AG10803 (cell line): ENCODE results near the gene F3.

ENCODE experiments used
- DNase-seq: peaks from one replicate; pipeline ENCODE4 v3.0.0; 2010; ENCODE audit warnings: low read depth
- H3K4me3 ChIP-seq: 2 replicates; pipeline ENCODE4 v1.5.1; 2011; ENCODE audit warnings: mild to moderate bottlenecking, low read length, control low read depth
- CTCF ChIP-seq: conservative IDR thresholded peaks from 2 replicates; pipeline ENCODE4 v1.5.1; 2011; ENCODE audit warnings: mild to moderate bottlenecking, low read length, control low read depth, inconsistent platforms

The F3 gene

GRCh38 chr1:94512816-94513215 lies 28.7 kb downstream of the F3 start:
- TF ChIP-seq CTCF, result no peak
- no peak overlapping the region for H3K4me3 ChIP-seq
- DNase-seq, result no peak

- no peak for DNase-seq
- TF ChIP-seq CTCF, result no peak
- no peak overlapping the region for H3K4me3 ChIP-seq
These were observed 37.0 kb downstream of the F3 start for GRCh38 chr1:94504601-94505000.

GRCh38 chr1:94503153-94503552 lies 38.4 kb downstream of the F3 start:
- DNase-seq, result no peak
- no peak for TF ChIP-seq CTCF
- H3K4me3 ChIP-seq, result no peak overlapping the region

GRCh38 chr1:94501935-94502334 lies 39.6 kb downstream of the F3 start:
- TF ChIP-seq CTCF, result no peak
- no peak overlapping the region for H3K4me3 ChIP-seq
- no peak for DNase-seq

GRCh38 chr1:94501426-94501825 lies 40.1 kb downstream of the F3 start:
- no peak for DNase-seq
- TF ChIP-seq CTCF, result no peak
- H3K4me3 ChIP-seq, result no peak overlapping the region

GRCh38 chr1:94496076-94496755 lies 45.3 kb downstream of the F3 start:
- no peak overlapping the region for H3K4me3 ChIP-seq
- DNase-seq, result no peak
- TF ChIP-seq CTCF, result no peak

- no peak for DNase-seq
- no peak for TF ChIP-seq CTCF
- H3K4me3 ChIP-seq, result no peak overlapping the region
These were observed 51.0 kb downstream of the F3 start for GRCh38 chr1:94490556-94490955.
